GM13976 (cell line): ENCODE data around the gene NLRC3.

Experiments
- DNase-seq: peaks from one replicate; pipeline ENCODE4 v3.0.0; 2012; ENCODE audit warnings: low spot score
- CTCF ChIP-seq: IDR thresholded peaks from 2 replicates; pipeline ENCODE4 v1.5.1; 2012; ENCODE audit warnings: borderline replicate concordance, mild to moderate bottlenecking; ENCODE audit not compliant: insufficient read depth; ENCODE audit errors: extremely low read depth, missing control alignments, control extremely low read depth
- in situ Hi-C: fragments of 300-500 bp; cut with MboI; formaldehyde crosslinking; loops from one replicate; pipeline ENCODE4 v1.12.0; 2022; ENCODE audit warnings: low sequenced_read_pairs, mixed read lengths, inconsistent platforms; ENCODE audit not compliant: unreplicated experiment

Gene NLRC3

GRCh38 chr16:3550851-3551847 is 26.1 kb downstream of the NLRC3 start:
- no peak for DNase-seq
- in situ Hi-C loops: no loop called here
- TF ChIP-seq CTCF: no peak

- DNase-seq: no peak
- TF ChIP-seq CTCF: no peak
- in situ Hi-C loops: loop anchor here (25.0 kb wide), 2 partner anchors 112 to 337 kb away; partner anchors contain the start of genes CREBBP and DNASE1
Measured at GRCh38 chr16:3549906-3550305, 27.3 kb downstream of the NLRC3 start.

GRCh38 chr16:3548859-3549258 is 28.3 kb downstream of the NLRC3 start:
- TF ChIP-seq CTCF: no peak
- in situ Hi-C loops: loop anchor here (25.0 kb wide), 2 partner anchors 113 to 338 kb away; partner anchors contain the start of genes CREBBP and DNASE1
- DNase-seq: no peak

GRCh38 chr16:3548445-3548844 is 28.8 kb downstream of the NLRC3 start:
- in situ Hi-C loops: loop anchor here (25.0 kb wide), 2 partner anchors 114 to 339 kb away; partner anchors contain the start of genes CREBBP and DNASE1
- DNase-seq: no peak
- TF ChIP-seq CTCF: no peak

GRCh38 chr16:3546986-3547682 is 30.1 kb downstream of the NLRC3 start:
- DNase-seq: no peak
- in situ Hi-C loops: loop anchor here (25.0 kb wide), 2 partner anchors 115 to 340 kb away; partner anchors contain the start of genes CREBBP and DNASE1

More at GRCh38 chr16:3546986-3547682, 30.1 kb downstream of the NLRC3 start:
- TF ChIP-seq CTCF: no peak
